Erythroblast (primary cell): Measurements from ENCODE around the gene MYO1B.

Experiments used
- GATA1 ChIP-seq: IDR thresholded peaks from 2 replicates; pipeline ENCODE4 v1.6.1; 2011; ENCODE audit warnings: low read depth, mild to moderate bottlenecking, control low read depth, low read length, moderate library complexity
- POLR2A ChIP-seq: IDR thresholded peaks from 2 replicates; pipeline ENCODE4 v1.6.1; 2011; ENCODE audit warnings: mild to moderate bottlenecking, low read length

- TF ChIP-seq POLR2A (no peak), GATA1 (no peak)
These were observed 160.3 kb downstream of the MYO1B start for GRCh38 chr2:191405546-191405945.
